Stimulated activated CD8-positive, alpha-beta memory T cell treated with anti-CD3 and anti-CD28 coated beads, Interleukin-7, amount 100 ng/mL, for 48 hours (primary cell): ENCODE measurements around the gene MOB3B.
"Not testable (repeated sequence)": the region's sequence is repeated elsewhere in the genome, so short reads cannot be mapped to it uniquely, and the experiment has no call there.

ENCODE experiments used
- DNase-seq, 2 donors: peaks; one replicate each; pipeline ENCODE4 v3.0.0-alpha.2; 2020; ENCODE audit warnings: low read depth in 1 of 2; ENCODE audit errors: extremely low read depth in 1 of 2

Gene MOB3B

DNA sequence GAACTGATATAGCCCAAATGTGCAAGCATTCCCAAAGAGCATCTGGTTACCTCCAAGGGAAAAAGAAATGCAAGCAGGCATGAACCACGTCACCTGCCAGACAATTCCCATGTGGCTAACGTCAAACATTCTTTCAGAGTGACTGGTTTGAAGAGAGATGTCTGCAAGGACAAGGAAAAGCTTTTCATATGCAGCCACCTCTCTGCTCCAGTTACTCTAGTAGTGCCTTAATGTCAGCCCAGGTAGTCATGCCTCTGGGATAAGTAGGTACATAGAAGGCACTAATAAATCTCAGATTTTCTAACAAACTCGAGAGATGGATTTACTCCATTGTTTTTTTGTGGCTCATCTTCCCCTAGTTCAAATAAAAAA lies 102.4 kb downstream of the MOB3B start:
- no peak for DNase-seq

DNA sequence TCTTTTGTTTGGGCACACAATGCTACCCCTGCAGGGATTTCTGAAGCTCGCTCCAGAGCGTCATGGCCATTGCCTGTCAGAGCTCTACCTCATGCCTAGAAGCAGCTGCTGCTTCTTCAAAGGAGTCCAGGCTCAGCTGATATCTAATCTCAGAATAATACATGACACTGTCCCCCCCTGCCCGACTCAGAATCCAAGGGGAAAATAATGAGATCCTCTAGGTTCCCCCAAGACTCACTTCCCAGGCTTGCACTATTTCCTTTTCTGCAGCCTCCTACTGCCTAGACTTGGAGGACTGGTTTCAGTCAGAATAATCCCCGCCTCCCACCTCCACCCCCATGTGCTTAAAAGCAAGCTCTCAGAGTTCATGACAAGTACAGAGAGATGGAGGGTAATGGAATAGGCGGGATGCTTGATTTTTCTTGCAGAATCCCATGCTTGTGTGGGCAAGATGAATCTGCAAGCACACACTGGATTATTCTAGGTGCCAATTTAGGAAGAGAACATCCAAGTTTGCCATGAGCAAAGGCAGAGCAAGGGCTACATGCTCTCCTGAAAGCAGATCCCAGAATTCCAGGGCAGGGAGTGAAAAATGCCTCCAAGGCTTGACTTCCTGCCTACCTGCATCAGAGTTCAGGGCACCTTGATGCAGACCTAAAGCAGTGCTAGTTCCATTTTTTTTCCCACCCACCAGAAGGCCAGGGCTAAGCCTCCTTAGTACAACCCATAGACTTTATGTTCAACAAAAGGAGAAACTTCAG lies 102.9 kb downstream of the MOB3B start:
- DNase-seq = no peak

DNA sequence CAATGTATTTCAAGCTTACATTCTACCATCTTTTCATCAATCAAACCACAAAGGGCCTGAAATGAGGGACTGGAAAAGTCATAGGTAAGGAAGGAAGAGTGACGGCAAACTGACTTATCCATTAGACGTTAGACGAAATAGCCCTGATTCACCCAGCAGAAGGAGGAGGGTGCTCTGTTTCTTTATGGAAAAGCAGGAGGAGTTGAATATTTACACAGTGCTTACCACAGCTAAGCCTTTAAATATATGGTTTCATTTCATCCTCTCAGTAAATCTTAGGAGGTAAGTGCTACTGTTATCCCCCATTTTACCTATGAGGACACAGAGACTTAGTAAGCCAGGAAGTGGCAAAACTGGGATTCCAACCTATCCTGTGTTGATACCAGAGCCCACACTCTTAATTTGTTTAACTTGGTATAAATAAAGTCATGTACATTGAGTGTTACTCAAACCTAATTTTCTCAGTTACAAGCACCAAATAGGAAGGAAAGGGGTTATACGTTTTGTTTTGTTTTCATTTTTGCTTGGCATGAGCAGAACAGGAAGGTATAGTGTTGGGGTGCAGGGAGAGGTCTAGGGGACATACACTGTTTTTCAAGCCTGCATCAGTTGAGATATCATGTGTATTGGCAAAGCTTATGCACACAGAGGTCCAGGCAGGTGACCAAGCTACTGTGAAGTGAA lies 103.6 kb downstream of the MOB3B start:
- no peak for DNase-seq

DNA sequence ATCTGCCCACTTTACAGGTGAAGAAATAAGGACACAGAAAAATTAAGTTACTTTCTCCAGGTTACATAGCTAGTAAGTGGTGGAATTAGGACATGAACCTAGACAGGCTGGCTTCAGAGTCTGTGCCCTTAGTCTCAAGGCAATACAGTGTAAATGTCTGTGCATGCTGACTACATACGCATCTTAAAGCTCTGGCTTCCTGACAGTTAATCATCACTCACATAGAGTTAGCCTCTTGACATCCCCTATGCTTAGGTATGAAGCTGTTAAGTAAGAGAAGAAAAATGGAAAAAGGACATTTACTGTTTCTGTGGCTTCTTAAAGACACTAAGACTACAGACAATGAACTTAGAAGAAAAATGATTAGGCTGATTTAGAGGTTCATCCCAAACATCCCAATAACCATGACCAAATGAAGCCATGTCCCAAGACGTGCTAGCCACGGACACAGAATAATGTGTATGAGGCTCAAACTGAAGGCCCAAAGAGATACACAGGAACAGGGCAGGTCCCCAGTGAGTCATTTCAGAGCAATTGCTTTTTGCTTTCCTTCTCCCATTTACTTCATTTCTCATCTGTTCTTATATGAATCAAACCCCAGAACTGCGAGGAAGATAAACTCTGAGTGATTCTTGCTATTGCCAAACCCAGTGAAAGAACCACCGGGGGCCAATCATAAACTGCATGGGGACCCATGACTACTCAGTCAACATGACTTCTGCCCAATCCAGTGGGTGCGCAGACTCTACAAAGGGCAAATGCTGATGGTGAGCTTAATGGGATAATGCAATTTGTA lies 105.5 kb downstream of the MOB3B start:
- no peak for DNase-seq

DNA sequence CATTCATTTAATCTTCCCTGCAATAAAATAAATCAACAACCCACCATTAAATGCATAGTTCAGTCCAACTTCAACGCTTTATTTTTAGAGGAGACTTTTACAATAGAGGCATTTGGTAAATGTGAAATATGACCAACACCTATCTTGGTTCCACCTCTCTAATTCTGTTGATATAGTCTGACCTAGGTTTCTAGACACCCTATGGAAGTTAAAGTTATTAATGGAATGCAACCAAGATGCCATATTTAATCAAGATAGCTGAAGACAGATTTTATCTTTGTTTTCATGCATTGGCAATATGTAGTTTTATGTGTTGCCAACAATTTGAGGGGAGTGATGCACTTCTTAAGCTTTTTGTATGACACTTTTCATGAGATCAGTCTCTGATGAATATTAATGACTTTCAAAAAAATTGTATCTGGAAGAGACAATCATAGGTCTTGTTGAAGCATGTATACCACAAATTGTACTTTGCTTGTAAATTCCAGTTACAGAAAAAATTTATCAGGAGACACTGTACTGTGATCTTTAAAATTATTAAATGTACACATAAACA lies 107.3 kb downstream of the MOB3B start:
- DNase-seq = no peak

DNA sequence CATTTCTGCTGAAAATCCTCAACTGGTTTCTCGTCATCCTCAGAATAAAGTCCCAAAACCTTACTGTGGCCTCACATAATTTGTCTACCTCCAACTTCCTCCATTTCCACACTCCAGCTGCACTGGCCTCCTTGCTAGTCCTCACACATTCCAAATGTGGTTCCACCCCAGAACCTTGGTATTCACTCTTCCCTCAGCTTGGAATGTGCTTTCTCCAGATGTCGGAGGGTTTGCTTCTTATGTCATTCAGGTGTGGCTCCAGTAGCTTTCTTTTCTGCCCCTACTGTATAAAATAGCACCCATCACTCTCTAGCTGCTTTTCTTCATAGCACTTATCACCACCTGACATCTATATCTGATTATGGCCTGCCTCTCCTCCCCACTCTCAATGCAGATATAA lies 108.0 kb downstream of the MOB3B start:
- DNase-seq = no peak

DNA sequence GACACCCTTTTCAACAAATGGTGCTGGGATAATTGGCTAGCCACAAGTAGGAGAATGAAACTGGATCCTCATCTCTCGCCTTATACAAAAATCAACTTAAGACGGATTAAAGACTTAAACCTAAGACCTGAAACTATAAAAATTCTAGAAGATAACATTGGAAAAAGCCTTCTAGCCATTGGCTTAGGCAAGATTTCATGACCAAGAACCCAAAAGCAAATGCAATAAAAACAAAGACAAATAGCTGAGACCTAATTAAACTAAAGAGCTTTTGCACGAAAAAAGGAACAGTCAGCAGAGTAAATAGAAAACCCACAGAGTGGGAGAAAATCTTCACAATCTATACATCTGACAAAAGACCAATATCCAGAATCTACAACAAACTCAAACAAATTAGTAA lies 110.1 kb downstream of the MOB3B start:
- not testable (repeated sequence) for DNase-seq

DNA sequence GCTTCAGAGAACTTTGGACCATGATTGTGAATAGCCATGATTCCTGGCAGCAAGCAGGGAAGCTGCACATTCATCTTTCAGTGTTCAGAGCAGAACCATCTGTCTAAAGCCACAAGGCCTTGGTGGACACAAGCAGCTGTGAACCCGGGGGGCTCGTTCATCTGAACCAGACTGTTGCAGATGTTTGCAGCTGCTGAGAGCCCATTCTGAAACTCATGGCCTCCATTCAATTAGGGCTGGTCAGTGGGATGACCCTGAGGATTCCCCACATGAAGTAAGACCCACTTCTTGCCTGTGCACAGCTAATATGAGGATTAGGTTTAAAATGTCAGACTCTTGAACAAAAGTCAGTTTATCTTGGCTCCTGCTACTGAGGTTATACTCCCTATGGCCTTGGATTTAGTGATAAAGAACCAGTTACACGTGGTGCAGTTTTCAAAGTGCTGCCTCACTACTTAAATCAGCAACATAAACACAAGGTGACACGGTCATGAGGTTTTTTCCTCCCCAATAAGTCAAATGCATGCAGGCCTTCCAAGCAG lies 115.3 kb downstream of the MOB3B start:
- DNase-seq = no peak

DNA sequence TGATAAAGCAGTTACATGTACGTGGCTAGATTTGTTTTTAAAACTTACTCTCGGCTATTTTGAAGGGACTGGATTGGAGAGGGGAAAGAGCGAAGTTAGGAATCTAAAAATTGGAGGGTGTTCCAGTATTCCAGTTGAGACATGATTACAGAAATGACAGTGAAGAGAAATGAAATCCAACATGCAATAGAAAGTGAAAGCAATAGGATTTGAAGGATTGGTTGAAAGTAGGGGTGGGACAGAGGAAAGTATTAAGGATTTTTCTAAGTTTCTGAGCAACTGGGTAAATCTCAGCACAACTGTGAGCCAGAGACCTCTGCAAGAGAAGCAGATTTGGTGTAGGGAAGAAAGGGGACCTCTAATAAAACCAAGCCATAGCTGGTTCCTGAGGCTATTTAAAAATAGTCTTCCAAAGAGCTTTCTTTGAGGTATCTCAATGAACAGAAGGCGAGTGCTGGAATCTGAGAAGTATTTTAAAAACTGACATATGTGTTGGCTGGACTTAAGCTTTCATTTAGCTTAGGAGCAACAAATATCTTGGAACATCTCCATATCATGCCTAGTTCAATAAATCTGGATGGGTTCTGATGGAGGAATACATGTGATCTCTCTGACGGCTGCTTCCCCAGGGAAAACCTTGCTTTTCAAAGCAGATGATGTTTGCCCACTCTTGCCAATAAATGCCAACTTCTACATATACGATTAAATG lies 115.9 kb downstream of the MOB3B start:
- DNase-seq = no peak

DNA sequence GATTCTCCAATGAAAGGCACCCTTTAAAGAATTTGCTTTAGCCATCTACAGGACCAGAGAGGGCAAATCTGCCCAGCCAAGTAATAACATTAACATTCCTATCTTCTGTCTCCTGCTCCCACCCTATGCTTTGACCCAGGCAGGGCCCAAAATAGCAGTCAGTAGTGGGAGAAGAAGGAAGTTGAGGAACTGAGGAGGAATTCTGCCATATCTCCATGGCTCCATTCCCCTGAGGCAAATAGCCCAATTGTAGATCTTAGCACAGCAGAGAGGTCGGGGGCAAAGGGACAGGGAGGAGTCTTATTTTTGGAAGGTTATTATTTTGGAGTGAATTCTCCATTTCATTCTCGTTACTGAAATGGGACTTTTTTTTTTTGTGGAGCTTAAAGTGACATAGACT lies 116.7 kb downstream of the MOB3B start:
- DNase-seq = no peak

DNA sequence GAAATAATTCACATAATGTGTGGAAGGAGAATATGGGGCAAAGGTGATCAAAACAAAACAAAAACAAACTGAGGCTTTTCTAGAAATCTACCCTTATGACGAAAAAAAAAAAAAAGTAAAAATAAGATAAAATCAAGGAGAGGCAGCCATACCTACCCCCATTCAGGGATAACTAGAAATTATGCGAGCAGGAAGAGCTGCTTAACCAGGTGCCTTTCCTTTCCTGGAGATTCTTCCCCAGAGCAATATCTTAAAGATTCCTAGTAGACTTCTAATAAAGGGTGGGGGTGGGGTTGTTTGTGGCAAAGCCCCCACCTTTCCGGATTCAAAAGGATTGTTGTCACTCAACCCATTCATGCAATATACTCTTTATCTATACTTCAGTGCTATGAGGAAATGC lies 117.5 kb downstream of the MOB3B start:
- no peak for DNase-seq

DNA sequence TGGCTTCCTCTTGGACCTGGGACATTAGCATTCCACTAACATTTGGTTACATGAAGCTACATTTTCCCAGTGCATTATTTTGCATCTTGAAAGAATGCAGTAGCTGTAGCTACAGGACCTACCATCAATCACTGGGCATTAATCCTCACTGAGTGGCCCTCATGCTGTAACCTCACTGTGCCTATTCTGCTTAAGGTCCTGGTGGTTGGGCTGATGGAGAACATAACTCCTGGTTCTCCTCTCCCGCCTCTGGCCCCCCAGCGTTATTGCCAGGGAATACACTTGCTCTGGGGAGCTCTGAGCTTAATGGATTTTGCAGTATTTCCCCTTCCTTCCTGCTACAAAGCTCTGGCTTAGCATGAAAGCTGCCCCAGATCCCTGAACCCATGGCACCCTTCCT lies 121.1 kb downstream of the MOB3B start:
- no peak for DNase-seq

DNA sequence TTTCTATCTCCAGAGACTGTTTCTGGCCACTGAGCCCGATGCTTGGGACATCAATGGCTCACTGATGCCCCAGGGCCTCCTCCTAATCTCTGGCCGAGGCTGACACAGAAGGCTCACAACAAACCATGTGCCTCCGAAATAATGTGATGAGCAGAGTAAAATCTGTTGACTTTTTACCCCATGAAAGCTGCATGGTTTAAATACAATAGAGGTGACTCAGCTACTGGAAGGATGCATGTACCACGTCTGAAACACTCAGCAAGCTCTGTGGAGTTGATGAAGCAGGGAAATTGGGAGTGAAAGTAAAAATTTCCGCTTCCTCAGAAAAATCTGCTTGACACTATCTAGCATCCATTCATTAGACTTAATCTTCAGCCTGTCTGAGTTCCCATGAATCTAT lies 121.6 kb downstream of the MOB3B start:
- DNase-seq = no peak

DNA sequence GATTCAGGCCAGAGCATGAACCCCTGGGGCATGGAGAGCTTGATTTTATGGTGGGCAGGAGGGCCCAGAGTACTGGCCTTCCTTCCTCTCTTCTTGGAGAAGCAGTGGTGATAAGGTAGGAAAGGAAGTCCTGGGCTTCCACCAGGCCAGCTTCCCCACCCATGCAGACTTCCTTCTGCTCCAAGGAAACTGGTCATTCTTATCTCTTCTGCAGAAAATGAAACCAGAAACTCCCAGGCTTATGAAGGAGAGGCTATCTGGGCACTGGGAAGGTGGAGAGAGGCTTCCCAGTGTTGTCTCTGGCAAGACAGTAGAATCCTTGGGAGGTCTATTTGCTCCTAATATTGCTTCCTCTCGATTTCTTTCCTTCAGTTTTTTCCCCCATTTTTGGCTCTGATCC lies 122.1 kb downstream of the MOB3B start:
- DNase-seq = no peak

DNA sequence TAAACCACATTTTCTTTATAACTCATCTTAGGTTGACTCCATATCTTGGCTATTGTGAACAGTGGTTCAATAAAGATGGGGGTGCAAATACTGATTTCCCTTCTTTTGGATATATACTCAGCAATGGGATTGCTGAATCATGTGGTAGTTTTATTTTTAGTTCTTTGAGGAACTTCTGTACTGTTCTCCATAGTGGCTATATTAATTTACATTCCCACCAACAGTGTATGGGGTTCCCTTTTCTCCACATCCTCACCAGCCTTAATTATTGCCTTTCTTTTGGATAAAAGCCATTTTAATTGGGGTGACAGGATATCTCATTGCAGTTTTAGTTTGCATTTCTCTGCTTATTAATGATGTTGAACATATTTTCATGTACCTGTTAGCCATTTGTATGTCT lies 125.0 kb downstream of the MOB3B start:
- no peak for DNase-seq

DNA sequence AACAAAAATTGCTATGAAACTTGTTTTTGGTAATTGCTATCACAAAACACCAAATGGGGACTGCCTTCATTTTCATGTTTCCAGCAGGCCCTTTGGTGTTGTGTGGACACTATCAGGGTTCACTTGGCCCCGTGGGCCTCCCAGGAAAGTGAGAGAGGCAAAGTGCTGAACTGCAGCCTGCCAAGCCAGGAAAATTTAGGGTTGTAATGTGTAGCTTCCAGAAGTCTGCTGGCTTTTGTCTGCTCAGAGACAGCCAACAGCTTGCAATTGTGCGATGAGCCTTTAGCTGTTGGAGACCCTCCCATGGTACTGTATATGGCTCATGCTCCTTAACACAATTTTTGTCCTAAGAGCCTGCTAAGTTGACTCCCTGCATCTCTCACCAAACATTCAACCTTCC lies 127.0 kb downstream of the MOB3B start:
- DNase-seq = no peak

DNA sequence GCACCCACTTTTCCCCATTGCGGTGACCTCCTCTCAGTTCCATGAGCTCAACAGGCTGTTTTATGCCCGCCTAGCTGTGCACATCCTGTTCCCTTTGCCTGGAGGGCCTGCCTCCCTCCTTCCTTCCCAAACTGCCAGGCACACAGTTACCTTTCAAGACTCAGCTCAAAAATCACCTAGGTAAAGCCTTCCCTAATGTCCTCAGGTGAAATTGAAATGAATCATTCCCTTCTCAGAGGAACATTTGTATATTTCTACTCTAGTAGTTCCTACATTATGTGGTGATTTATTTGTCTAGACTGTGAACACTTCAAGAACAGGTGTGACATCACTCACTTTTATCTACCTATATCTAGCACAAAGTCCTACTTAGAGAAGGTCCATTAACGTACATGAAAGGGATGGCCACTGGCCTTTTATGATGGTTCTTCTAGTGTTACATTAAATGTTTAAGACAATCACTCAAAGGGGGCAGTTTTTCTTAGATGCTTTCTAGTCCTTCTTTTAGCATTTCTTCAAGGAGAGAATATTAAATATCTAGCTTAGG lies 129.2 kb downstream of the MOB3B start:
- DNase-seq = no peak

DNA sequence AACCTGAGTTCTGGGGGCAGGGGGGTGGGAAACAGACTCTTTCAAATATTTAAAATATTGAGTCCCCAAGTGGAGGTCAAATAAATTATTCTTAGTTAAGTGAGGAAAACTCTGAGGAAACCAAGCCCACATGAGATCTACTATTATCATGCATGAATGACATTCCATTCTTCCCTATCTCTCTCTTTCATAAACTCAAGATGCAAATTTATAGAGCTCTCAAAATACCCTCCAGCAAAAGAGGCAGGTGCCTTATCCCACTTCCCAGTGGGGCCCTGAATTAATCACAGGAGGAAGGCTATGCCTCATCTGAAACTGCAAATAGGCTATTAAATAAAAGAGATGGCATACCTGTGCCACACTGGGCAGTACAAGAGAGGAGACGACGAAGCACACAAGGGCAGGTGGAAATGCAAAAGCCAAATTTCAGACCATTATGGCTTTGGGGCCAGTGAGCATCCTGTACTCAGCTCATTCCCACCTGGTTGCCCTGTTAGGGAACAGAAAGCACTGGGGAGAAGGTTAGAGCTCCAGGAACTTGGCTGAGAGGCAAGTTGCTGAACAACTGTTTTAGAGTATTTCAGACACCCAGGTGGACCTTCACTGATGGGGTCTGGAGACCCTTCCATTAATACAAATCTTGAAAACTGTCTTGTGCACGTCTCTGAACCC lies 130.5 kb downstream of the MOB3B start:
- DNase-seq = no peak

DNA sequence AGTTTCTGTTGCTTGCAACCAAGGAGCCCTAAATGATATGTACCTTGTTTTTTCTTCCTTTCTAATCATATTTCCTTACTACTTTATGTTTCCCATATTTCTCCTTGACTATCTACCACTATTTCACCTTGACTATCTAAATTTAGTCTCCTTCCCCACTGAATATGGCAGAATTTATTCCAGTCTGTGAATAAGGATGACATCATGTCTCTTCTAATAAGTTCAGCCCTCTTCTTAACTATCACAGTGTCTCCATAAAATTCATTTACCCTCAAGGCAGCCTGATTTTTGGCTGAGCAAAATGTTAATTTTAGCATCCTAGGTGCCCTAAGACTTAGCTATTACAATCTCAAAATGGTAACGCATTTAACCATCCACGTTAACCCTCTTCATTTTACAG lies 133.1 kb downstream of the MOB3B start:
- no peak for DNase-seq

DNA sequence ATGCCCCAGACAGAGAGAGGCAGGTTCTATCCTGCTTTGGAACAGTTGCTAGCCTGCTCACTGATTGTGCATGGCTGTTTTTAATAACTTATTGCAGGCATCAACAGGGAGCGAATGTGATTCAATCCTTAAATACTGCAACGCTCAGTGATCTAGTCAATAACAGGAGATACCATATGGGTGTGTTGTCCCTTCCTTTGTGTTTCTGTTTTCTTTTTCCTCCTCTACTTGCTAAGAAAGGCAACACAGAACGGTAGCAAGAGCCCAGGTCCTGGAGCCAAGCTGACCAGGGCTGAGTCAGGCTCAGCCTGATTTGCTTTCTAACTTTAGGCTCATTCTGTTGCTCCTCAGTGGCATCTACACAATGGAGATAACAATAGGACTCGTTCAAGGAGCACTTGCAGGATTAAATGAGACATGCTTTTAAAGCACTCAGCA lies 134.1 kb downstream of the MOB3B start:
- no peak for DNase-seq
